Stimulated activated effector memory CD8-positive, alpha-beta T cell treated with anti-CD3 and anti-CD28 coated beads, Interleukin-12 subunit alpha, Interleukin-12 subunit beta, amount 100 ng/mL, for 72 hours (primary cell): Measurements from ENCODE around the gene PPM1A.

Source experiments
- ATAC-seq: fragments of 150-1000 bp; cut with Tn5 transposase; 2 replicates; pipeline ENCODE4 v1.10.0; 2021
- DNase-seq, 2 donors: peaks; one replicate each; pipeline ENCODE4 v3.0.0; 2021 to 2022; ENCODE audit warnings: low spot score in 2 of 2
- H3K27ac Mint-ChIP-seq: one replicate; pipeline ENCODE4 v1.8.0; 2022; ENCODE audit warnings: mild to moderate bottlenecking, mixed read lengths
- H3K36me3 Mint-ChIP-seq: one replicate; pipeline ENCODE4 v1.8.0; 2022; ENCODE audit warnings: mild to moderate bottlenecking, mixed read lengths
- H3K4me1 Mint-ChIP-seq: one replicate; pipeline ENCODE4 v1.8.0; 2022; ENCODE audit warnings: mixed read lengths
- H3K4me3 Mint-ChIP-seq: one replicate; pipeline ENCODE4 v1.8.0; 2022; ENCODE audit warnings: mild to moderate bottlenecking, mixed read lengths
- H3K9me3 Mint-ChIP-seq: one replicate; pipeline ENCODE4 v1.8.0; 2022; ENCODE audit warnings: mixed read lengths

The PPM1A gene

GRCh38 chr14:60217713-60218112, 31.3 kb upstream of the PPM1A start:
- Mint-ChIP-seq H3K4me1 (peaks cover 22% of the 10 kb centered on the region), H3K4me3 (no peak overlapping the region), H3K27ac (no peak overlapping the region), H3K36me3 (no peaks in the 10 kb centered on the region), H3K9me3 (no peaks in the 10 kb centered on the region)
- DNase-seq, result no peak
- no peak for ATAC-seq

- peak overlapping the region; percentile 42 for H3K27ac Mint-ChIP-seq
- peak; percentile 68 for ATAC-seq
Observed at GRCh38 chr14:60220084-60220483, 28.9 kb upstream of the PPM1A start.

DNA sequence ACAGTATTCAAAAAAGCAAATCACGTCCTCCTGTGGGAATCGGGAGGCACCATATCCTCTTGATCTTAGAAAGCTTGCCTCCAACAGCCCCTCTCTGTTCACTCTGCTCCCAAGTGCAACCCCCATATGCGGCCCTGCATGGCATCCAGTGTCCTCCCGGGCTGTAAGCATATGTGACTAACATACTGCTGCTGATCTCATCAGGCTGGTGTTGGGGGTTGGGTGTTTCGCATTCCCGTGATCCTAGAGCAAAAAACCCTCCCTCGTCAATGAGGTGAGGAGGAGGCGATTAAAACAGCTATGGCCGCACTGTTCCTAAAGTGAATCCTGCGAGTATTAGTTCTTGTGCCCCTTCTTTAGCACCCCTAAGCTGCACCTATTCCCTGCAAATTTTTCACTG, 28.1 kb upstream of the PPM1A start:
- Mint-ChIP-seq H3K36me3 (no peaks in the 10 kb centered on the region), H3K4me3 (no peak overlapping the region), H3K4me1 (peaks cover 17% of the 10 kb centered on the region), H3K27ac (peak overlapping the region; percentile 42), H3K9me3 (no peaks in the 10 kb centered on the region)
- ATAC-seq, result peak; percentile 4
- DNase-seq, result no peak

More at GRCh38 chr14:60220084-60220483, 28.9 kb upstream of the PPM1A start:
- H3K9me3 Mint-ChIP-seq, result no peaks in the 10 kb centered on the region
- H3K4me1 Mint-ChIP-seq, result peaks cover 17% of the 10 kb centered on the region
- H3K36me3 Mint-ChIP-seq, result no peaks in the 10 kb centered on the region
- DNase-seq, result no peak
- H3K4me3 Mint-ChIP-seq, result no peak overlapping the region

DNA sequence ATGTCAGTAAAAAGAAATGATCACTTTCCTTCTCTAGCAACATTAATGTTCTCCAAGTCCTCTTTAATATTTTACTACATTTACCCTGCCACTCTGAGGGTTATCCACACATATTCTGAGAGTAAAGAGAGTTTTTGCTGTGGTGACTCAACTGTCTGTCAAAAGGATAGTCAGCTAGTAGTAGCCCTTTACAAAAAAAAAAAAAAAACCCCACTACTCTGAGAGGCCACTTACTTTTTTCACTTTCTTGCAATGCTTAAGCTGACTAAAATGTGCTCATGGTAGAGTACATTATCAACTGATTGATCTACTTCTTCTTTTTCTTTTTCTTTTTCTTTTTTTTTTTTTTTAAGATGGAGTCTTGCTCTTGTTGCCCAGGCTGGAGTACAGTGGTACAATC, 27.6 kb upstream of the PPM1A start:
- peak; percentile 61 for ATAC-seq
- Mint-ChIP-seq H3K27ac (no peak overlapping the region), H3K4me1 (peaks cover 17% of the 10 kb centered on the region), H3K9me3 (no peaks in the 10 kb centered on the region), H3K36me3 (no peaks in the 10 kb centered on the region), H3K4me3 (no peak overlapping the region)
- no peak for DNase-seq

DNA sequence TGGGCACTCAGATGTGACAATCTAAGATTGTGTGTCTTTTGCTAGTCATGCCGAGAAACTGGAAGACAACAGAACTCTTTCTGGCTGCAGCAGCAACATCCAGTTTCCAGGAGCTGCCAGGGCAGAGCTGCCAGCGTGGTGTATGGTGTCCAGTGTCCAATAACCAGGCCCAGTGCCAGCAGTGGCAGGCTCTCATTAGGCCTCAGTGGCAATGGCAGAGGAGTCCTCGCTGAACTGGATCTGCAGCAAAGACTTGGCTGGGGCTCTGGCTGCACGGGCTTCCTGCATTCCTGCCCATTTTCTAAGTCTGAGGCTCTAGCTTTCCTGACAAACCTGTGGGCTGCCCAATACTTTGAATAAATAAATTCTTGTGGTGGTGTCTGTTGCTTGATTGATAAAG, 26.2 kb upstream of the PPM1A start:
- Mint-ChIP-seq H3K36me3 (no peaks in the 10 kb centered on the region), H3K27ac (no peak overlapping the region), H3K4me3 (no peak overlapping the region), H3K4me1 (peaks cover 17% of the 10 kb centered on the region), H3K9me3 (no peaks in the 10 kb centered on the region)
- ATAC-seq (no peak), DNase-seq (no peak)

DNA sequence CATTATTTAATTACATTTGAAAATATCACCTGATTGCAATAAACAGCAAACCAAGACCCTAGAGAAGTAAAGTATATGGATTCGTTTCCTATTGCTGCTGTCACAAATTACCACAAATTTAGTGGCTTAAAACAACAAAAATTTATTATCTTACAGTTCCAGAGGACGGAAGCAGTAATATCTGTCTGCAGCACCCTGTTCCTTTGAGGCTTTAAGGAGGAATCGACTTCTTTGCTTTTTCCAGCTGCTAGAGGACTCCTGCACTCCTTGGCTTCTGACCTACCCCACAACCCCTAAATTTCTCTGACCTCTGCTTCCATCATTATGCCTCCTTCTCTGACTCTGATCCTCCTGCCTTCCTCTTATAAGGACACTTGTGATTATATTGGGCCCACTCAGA, 23.8 kb upstream of the PPM1A start:
- peaks cover 14% of the 10 kb centered on the region for H3K4me1 Mint-ChIP-seq
- no peaks in the 10 kb centered on the region for H3K36me3 Mint-ChIP-seq
- ATAC-seq (no peak), DNase-seq (no peak)
- H3K27ac Mint-ChIP-seq, result no peak overlapping the region
- H3K4me3 Mint-ChIP-seq, result no peak overlapping the region
- no peaks in the 10 kb centered on the region for H3K9me3 Mint-ChIP-seq

DNA sequence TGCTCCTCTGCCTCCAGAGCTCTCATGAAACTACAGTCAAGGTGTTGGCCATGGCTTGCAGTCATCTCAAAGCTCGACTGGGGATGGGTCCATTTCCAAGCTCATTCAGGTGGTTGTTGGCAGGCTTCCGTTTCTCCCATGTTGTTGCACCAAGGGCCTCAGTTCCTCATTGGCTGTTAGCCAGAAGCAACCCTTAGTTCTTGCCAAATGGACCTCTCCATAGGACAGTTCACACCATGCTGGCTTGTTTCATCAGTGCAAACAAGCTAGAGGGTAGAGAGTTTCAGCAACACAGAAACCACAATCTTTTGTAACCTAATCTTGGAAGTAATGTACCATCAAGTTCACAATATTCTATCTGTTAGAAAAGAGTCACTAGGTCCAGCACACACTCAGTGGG, 22.7 kb upstream of the PPM1A start:
- Mint-ChIP-seq H3K4me3 (no peak overlapping the region), H3K4me1 (peaks cover 3% of the 10 kb centered on the region), H3K9me3 (peaks cover 4% of the 10 kb centered on the region), H3K27ac (no peak overlapping the region), H3K36me3 (no peaks in the 10 kb centered on the region)
- no peak for ATAC-seq
- DNase-seq, result no peak

GRCh38 chr14:60227291-60227690, 21.7 kb upstream of the PPM1A start:
- H3K4me3 Mint-ChIP-seq, result no peak overlapping the region
- no peaks in the 10 kb centered on the region for H3K4me1 Mint-ChIP-seq
- no peak overlapping the region for H3K27ac Mint-ChIP-seq
- no peak for ATAC-seq
- H3K36me3 Mint-ChIP-seq, result no peaks in the 10 kb centered on the region
- DNase-seq, result no peak
- H3K9me3 Mint-ChIP-seq, result peaks cover 4% of the 10 kb centered on the region

GRCh38 chr14:60229614-60230013, 19.4 kb upstream of the PPM1A start:
- Mint-ChIP-seq H3K4me1 (no peaks in the 10 kb centered on the region), H3K36me3 (no peaks in the 10 kb centered on the region), H3K9me3 (peaks cover 10% of the 10 kb centered on the region), H3K4me3 (no peak overlapping the region), H3K27ac (no peak overlapping the region)
- ATAC-seq, result no peak
- no peak for DNase-seq

DNA sequence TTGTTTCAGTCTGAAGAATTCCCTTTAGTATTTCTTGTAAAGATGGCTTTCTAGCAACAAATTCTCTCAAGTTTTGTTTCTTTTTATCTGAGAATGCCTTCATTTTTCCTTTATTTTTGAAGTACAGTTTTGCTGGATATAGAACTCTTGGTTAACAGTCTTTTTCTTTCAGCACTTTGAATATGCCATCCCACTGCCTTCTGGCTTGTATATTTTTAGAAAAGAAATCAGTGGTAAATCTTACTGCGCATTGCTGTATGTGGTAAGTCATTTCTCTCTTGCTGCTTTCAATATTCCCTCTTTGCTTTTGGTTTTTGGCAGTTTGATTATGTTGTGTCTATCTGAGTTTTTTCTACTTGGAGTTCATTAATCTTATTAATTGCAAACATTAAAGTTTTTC, 16.8 kb upstream of the PPM1A start:
- Mint-ChIP-seq H3K4me1 (no peaks in the 10 kb centered on the region), H3K9me3 (peaks cover 10% of the 10 kb centered on the region), H3K27ac (no peak overlapping the region), H3K36me3 (no peaks in the 10 kb centered on the region), H3K4me3 (no peak overlapping the region)
- ATAC-seq (no peak), DNase-seq (no peak)

DNA sequence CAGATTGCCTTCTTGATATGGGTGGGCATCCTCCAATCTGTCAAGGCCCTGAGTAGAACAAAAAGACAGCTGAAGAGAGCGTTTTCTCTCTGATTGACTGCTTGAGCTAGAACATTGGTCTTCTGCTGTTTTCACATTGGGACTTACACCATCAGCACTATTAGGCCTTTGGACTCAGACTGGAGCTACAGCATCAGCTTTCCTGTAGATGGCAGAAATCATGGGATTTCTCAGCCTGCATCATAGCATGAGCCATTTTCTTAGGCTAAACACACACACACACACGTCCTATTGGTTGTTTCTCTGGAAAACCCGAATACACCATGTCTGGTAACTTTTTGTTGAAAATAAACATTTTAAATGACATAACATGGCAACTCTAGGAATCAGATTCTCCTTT, 15.8 kb upstream of the PPM1A start:
- no peak for ATAC-seq

GRCh38 chr14:60233891-60234290, 15.1 kb upstream of the PPM1A start:
- no peak overlapping the region for H3K27ac Mint-ChIP-seq
- peaks cover 10% of the 10 kb centered on the region for H3K9me3 Mint-ChIP-seq
- no peak overlapping the region for H3K4me3 Mint-ChIP-seq
- DNase-seq (no peak), ATAC-seq (no peak)
- no peaks in the 10 kb centered on the region for H3K36me3 Mint-ChIP-seq
- H3K4me1 Mint-ChIP-seq, result no peaks in the 10 kb centered on the region

More for the DNA sequence above, 15.8 kb upstream of the PPM1A start:
- no peak overlapping the region for H3K27ac Mint-ChIP-seq
- DNase-seq, result no peak
- H3K4me3 Mint-ChIP-seq, result no peak overlapping the region
- no peaks in the 10 kb centered on the region for H3K36me3 Mint-ChIP-seq
- no peaks in the 10 kb centered on the region for H3K4me1 Mint-ChIP-seq
- H3K9me3 Mint-ChIP-seq, result peaks cover 10% of the 10 kb centered on the region

GRCh38 chr14:60235440-60235839, 13.6 kb upstream of the PPM1A start:
- H3K4me3 Mint-ChIP-seq, result no peak overlapping the region
- H3K27ac Mint-ChIP-seq, result no peak overlapping the region
- DNase-seq (no peak), ATAC-seq (no peak)
- H3K4me1 Mint-ChIP-seq, result no peaks in the 10 kb centered on the region
- H3K36me3 Mint-ChIP-seq, result no peaks in the 10 kb centered on the region
- H3K9me3 Mint-ChIP-seq, result peaks cover 10% of the 10 kb centered on the region

GRCh38 chr14:60238955-60239354, 10.1 kb upstream of the PPM1A start:
- no peak for DNase-seq
- H3K4me3 Mint-ChIP-seq, result no peak overlapping the region
- no peak for ATAC-seq
- H3K4me1 Mint-ChIP-seq, result no peaks in the 10 kb centered on the region
- no peaks in the 10 kb centered on the region for H3K9me3 Mint-ChIP-seq
- no peak overlapping the region for H3K27ac Mint-ChIP-seq
- no peaks in the 10 kb centered on the region for H3K36me3 Mint-ChIP-seq

DNA sequence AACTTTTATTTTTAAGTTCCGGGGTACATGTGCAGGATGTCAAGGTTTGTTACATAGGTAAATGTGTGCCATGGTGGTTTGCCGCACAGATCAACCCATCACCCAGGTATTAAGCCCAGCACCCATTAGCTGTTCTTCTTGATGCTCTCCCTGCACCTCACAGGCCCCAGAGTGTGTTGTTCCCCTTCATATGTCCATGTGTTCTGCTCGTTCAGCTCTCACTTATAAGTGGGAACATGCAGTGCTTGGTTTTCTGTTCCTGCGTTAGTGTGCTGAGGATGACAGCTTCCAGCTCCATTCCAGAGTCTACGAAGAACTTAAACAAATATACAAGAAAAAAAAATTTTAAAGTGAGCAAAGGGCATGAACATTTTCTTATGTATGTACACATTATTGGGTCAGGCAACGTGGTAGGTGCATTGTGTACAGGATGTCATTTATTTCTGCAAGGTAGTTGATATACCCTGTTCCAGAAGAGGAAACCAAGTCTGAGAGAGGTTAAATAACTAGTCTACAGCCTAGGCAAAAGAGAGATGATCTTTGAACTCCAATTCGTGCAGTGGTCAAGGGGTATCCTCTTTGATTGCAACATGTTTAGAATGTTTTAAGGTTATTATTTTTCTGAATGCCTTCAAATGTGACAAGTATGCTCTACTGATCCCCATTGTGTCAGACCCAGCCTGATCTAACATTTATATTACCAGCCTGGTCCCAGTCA, 8.7 kb upstream of the PPM1A start:
- DNase-seq (no peak), ATAC-seq (no peak)
- Mint-ChIP-seq H3K4me3 (no peak overlapping the region), H3K27ac (no peak overlapping the region), H3K9me3 (no peaks in the 10 kb centered on the region), H3K36me3 (no peaks in the 10 kb centered on the region), H3K4me1 (peaks cover 1% of the 10 kb centered on the region)

DNA sequence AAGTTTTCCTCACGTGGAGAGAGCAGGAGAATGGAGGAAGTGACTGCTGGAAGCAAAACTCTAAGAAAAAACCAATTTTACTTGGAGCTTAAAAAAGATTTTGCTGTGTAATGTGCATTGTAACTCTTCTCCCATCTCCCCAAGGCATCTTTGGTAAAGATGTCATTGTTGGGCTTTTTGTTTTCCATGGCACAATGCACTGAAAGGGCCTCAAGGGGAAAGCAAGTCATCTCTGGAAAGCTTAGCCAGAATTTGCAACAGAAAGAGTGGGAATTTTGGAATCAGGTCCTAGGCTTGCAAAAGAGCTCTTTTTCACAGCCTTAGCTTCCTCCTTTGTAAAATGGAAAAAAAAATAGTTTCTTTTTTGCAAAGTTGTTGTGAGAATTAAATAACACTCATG, 7.9 kb upstream of the PPM1A start:
- Mint-ChIP-seq H3K9me3 (no peaks in the 10 kb centered on the region), H3K4me3 (no peak overlapping the region), H3K27ac (no peak overlapping the region), H3K4me1 (peaks cover 9% of the 10 kb centered on the region), H3K36me3 (no peaks in the 10 kb centered on the region)
- no peak for DNase-seq
- no peak for ATAC-seq

DNA sequence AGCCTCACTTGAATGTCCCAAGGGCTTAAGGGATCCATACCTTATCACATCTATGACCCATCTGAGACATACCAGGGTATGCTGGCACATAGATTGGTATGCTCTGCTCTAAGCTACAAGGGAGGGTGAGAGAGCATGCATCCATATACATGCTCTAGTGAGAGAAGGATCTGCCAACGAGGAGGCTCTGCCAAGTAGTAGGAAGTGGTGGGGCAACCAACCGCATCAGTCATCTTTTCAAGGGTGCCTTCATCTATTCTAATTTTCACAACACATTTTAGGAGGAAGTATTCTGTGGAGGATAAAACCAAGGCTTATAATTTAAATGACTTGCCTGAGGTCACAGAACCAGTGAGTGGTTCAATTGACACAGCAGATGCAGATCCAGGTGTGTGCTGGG, 6.6 kb upstream of the PPM1A start:
- DNase-seq (no peak), ATAC-seq (peak; percentile 26)
- H3K4me1 Mint-ChIP-seq, result peaks cover 9% of the 10 kb centered on the region
- H3K27ac Mint-ChIP-seq, result no peak overlapping the region
- no peak overlapping the region for H3K4me3 Mint-ChIP-seq
- no peaks in the 10 kb centered on the region for H3K9me3 Mint-ChIP-seq
- H3K36me3 Mint-ChIP-seq, result no peaks in the 10 kb centered on the region
